IPS-20b (cell line): ENCODE data around the gene UNC5A.

Experiments used
- H3K27ac ChIP-seq: one replicate; pipeline ENCODE4 v1.5.1; 2013; ENCODE audit warnings: low read length
- H3K27me3 ChIP-seq: 2 replicates; pipeline ENCODE4 v1.6.1; 2013; ENCODE audit warnings: mild to moderate bottlenecking, low read length, inconsistent platforms; ENCODE audit not compliant: insufficient read depth
- H3K36me3 ChIP-seq: 2 replicates; pipeline ENCODE4 v1.6.1; 2013; ENCODE audit warnings: low read depth, mild to moderate bottlenecking, inconsistent platforms, low read length, moderate library complexity; ENCODE audit not compliant: insufficient read depth
- H3K4me1 ChIP-seq: 2 replicates; pipeline ENCODE4 v1.6.1; 2013; ENCODE audit warnings: mild to moderate bottlenecking, control low read depth, inconsistent platforms, low read length, moderate library complexity; ENCODE audit not compliant: insufficient read depth
- H3K4me3 ChIP-seq: 2 replicates; pipeline ENCODE4 v1.5.1; 2013; ENCODE audit warnings: mild to moderate bottlenecking, low read length, inconsistent platforms
- H3K9ac ChIP-seq: 2 replicates; pipeline ENCODE4 v1.6.1; 2013; ENCODE audit warnings: low read depth, mild to moderate bottlenecking, inconsistent platforms, low read length, moderate library complexity
- H3K9me3 ChIP-seq: 2 replicates; pipeline ENCODE4 v1.6.1; 2013; ENCODE audit warnings: mild to moderate bottlenecking, low read depth, low read length, inconsistent platforms; ENCODE audit not compliant: insufficient read depth

UNC5A gene

DNA sequence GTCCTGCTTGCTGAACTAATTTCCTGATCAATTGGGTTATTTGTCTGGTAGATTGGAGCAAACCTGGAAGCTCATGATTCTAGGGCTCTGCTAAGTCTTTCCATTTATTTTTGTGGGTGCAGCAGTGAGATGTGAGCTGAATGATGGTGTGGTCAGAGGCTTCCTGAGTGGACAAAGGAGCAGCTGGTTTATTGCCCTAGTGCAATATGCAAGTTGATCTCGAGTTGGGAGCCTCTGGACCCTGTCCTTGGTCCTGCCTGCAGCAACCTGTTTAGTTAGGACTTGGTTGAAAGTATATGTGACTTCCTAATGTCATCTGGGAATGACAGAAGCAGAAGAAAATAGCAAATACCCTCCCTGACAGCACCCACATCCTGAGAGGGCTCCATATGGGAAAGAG, 4.2 kb upstream of the UNC5A start:
- no peak overlapping the region for H3K9ac ChIP-seq
- no peak overlapping the region for H3K4me3 ChIP-seq
- H3K4me1 ChIP-seq = peaks cover 6% of the 10 kb centered on the region; the same call in 1 of the 2 replicates
- no peaks in the 10 kb centered on the region for H3K9me3 ChIP-seq
- H3K36me3 ChIP-seq = no peaks in the 10 kb centered on the region
- peaks cover 66% of the 10 kb centered on the region for H3K27me3 ChIP-seq
- H3K27ac ChIP-seq = no peak overlapping the region

DNA sequence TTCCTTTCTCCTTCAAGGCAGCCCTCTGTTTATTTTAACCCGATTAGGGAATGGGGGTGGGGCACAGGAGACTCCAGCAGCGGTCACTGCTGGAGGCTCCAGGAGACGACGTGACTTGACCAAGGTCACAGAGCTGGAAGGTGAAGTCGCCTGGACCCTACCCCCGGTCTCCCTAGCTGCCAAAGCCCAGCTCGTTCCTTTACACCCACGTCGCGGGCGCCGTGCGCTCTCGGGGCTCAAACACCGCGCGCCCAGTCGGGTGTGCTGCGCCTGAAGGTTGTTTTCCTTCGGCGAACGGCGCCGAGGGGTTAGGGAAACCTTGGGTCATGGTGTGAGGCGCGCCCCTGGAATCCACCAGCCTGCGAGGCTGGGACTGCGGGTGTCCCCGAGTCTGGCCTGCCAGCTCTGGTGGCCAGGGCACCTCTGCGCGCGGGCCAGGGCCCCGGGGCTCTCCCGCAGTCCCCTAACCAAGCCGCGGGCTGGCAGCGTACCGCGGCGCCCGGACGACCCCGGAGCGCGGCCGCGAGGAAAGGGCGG, 747 bp upstream of the UNC5A start:
- peak overlapping the region; percentile 70 for H3K4me3 ChIP-seq

DNA sequence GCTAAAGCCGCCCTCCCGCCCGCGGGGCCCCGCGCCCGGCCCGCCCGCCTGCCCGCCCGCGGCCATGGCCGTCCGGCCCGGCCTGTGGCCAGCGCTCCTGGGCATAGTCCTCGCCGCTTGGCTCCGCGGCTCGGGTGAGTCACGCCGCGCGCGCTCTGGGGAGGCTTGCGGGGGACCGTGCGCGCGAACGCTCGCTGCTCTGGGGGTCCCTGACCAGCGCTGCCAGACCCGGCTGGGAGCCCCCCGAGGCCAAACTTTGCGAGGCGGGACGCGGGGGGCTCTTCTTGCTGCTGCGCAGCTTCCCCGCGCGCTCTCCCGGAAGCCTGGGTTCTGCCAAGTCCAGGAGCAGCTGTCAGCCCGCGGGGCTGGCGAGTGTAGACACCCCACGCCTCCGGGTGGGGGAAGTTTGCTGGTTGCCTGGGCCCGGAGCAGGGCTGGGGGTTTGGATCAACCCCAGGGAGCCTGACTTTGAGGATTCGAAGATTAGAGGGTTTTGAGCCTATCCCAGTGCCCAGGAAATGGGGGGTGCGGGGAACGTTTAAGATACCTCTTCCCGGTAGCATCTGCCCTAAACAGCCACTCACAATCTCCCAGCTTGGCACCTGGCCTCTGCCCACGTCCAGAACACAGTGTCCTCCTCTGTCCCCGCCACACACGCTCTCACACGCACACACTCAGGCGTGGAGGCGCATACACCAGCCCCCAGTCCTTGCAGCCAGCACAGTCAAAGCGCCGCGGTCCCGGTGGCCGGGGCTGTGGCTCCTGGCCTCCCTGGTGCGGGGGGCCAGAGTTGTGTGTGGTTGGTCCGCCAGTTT, 535 bp downstream of the UNC5A start:
- no peaks in the 10 kb centered on the region for H3K36me3 ChIP-seq
- H3K9ac ChIP-seq = no peak overlapping the region
- no peak overlapping the region for H3K27ac ChIP-seq
- H3K4me1 ChIP-seq = peaks cover 9% of the 10 kb centered on the region
- H3K9me3 ChIP-seq = no peaks in the 10 kb centered on the region
- peaks cover 97% of the 10 kb centered on the region for H3K27me3 ChIP-seq
- peak overlapping the region; percentile 64; the same call in 1 of the 2 replicates for H3K4me3 ChIP-seq

More for the DNA sequence above, 747 bp upstream of the UNC5A start:
- Histone ChIP-seq H3K27me3 (peaks cover 94% of the 10 kb centered on the region), H3K4me1 (peaks cover 9% of the 10 kb centered on the region), H3K27ac (no peak overlapping the region), H3K9ac (no peak overlapping the region; the same call in 1 of the 2 replicates), H3K9me3 (no peaks in the 10 kb centered on the region), H3K36me3 (no peaks in the 10 kb centered on the region)

DNA sequence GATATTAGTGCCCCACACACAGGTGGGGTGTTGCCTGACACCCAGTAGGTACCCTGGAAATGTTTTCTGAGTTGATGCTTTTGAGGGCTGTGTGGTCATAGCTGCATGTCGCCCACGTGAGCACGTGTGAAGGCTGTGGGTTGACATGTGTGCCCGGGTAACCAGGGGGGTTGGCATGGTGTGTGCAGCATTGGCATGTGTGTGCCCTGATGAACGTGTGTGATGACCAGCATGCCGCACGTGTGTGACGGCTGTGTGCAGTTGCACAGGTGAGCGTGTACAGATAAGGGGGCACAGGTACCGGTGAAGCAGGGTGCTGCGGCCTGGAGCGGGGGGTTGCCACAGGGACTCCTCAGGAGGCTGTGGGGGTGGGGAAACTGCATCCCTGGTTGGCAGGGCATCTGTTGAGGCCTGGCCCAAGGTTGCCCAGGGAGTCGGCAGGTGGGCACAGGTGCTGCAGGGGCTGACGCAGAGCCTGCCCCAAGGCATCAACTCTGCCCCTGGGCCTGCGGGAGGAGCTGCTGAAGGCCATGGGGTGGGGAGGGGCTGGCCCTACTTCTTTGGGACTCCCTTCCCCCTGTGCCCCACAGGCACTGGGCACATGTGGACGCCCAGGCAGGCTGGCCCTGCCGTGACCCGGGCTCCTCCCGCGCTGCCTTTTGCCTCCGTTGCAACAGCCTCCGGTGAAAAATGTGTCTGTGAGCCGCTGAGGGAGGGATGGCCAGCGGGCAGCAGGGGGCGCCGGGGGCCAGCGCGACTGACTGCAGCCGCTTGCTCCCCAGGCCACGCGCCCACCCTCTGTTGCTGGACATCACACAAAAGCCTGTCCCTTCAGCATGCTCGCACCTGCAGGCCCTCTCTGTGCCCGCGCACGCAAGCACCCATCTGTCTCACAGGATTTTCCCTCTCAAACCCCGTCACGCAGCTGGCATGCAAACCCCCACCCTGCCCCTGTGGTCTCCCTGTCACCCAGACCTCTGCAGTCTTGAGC, 2.2 kb downstream of the UNC5A start:
- no peaks in the 10 kb centered on the region for H3K36me3 ChIP-seq
- no peak overlapping the region for H3K4me3 ChIP-seq
- H3K4me1 ChIP-seq = peaks cover 16% of the 10 kb centered on the region
- H3K9me3 ChIP-seq = no peaks in the 10 kb centered on the region
- H3K9ac ChIP-seq = no peak overlapping the region
- H3K27ac ChIP-seq = no peak overlapping the region
- peaks cover 94% of the 10 kb centered on the region for H3K27me3 ChIP-seq

DNA sequence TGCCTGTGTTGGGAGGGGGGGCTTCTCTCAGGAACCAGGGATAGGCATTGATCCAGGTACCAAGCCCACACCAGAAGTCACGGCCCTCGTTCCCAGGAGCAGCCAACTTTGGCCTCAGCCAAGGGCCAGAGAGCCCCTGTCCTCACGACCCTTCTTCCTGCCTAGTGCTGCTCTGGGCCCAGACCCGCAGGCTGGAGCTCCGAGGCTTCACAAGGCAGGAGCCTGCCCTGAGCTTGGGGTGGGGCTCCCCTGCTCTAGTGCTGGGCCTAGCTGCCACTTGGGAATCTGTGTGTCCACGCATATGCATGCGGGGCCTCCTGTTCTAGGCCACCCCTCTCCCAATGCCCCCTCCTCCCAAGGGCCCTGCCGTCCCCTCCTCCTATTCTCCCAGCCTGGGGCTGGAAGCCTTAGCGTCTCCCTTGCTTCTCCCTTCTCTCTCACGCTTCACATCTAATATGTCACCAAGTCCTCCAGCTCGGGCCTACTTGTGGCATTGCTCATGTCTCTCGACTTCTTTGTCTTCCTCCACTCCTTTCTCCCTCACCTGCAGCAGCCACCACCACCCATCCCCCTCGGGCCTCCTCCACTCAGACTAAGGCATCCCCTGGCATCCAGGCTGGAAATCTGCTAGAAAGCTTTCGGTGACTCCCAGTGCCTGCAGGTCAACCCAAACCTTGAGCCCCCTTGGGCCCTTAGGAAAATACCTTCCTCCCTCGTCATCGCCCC, 3.4 kb downstream of the UNC5A start:
- Histone ChIP-seq H3K4me3 (no peak overlapping the region), H3K36me3 (no peaks in the 10 kb centered on the region), H3K27ac (no peak overlapping the region), H3K27me3 (peaks cover 91% of the 10 kb centered on the region), H3K9me3 (no peaks in the 10 kb centered on the region), H3K9ac (no peak overlapping the region), H3K4me1 (peaks cover 22% of the 10 kb centered on the region)

DNA sequence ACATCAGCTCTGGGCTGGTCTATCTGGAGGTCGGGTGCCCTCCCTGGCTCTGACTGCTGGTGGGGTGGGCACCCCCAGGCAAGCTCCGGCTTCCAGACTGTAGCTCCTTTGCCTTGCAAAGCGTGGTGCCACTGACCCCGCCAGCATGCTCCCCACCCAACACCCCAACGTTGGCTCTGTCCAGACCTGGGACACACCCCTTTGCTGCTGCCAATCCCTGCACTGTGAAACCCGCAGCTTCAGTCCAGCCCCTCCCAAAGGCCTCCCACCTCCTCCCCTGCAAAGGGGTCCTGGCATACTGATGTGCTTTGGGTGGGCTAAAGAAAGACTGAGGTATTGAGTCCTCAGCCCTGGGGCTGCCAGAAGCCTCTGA, 3.9 kb downstream of the UNC5A start:
- Histone ChIP-seq H3K4me3 (no peak overlapping the region), H3K36me3 (no peaks in the 10 kb centered on the region), H3K27me3 (peaks cover 91% of the 10 kb centered on the region), H3K9me3 (no peaks in the 10 kb centered on the region), H3K4me1 (peaks cover 18% of the 10 kb centered on the region), H3K9ac (no peak overlapping the region), H3K27ac (no peak overlapping the region)

DNA sequence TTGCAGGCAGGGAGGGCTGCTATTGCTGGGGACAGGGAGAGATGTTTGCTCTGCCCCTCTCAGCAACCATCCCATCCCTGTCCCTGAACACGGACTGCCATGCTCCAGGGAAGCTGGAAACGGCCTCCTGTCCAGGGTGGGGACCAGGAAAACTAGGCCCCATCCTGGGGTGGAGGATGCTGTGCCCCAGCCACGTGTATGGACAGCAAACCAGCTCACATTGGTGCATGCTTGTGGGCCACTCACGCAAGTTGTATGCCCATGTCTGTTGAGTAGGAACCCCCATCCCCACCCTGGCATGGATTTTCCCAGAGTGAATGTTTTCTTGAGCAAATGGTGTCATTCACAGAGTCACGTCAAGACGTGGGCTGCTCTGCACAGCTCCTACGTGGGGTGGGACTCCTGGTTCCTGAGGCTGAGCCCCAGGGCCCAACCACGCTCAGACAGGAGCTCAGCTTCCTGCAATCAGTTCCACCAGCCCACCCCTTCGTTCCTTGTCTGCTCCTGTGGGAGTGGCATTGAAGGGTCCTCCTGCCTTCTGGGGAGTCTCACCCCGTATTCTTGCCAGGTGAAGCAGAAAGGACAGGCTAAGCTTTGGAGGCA, 4.6 kb downstream of the UNC5A start:
- H3K4me1 ChIP-seq = peaks cover 16% of the 10 kb centered on the region
- no peak overlapping the region for H3K27ac ChIP-seq
- H3K9ac ChIP-seq = no peak overlapping the region
- H3K27me3 ChIP-seq = peaks cover 89% of the 10 kb centered on the region
- H3K4me3 ChIP-seq = no peak overlapping the region
- H3K9me3 ChIP-seq = no peaks in the 10 kb centered on the region
- H3K36me3 ChIP-seq = no peaks in the 10 kb centered on the region

DNA sequence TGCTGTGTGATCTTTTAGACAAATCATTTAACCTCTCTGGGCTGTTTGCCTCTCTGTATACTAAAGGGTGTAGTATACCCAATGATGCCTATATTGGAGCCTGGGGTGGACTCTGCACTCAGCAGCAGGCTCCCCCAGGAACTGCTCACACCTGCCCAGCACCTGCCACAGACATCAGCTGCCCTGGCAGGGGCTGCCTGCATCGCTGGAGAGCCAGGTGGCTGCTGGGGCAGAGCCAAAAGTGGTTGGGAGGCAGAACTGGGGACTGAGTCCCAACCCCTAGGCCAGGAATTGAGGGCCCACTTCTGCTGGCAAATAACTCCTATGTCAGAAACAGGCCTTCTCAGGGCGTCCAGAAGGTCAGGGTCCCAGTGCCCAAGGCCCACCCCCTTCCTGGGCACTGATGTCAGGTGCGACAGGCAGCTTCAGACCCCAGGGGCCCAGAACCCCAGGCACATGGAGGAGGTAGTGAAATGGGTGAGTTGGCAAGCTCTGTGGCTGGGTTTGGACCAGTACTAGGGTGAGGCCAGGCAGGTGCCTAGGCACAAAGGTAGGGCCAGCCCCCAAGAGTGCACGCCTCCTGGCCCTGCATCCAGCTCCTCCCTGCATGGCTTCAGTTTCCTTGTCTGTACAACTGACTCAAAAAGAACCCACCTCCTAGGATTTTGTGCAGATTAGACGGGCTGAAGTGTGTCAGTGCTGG, 5.8 kb downstream of the UNC5A start:
- Histone ChIP-seq H3K36me3 (no peaks in the 10 kb centered on the region), H3K4me3 (no peak overlapping the region), H3K27me3 (peaks cover 90% of the 10 kb centered on the region), H3K4me1 (peaks cover 16% of the 10 kb centered on the region), H3K9ac (no peak overlapping the region), H3K27ac (no peak overlapping the region), H3K9me3 (no peaks in the 10 kb centered on the region)

DNA sequence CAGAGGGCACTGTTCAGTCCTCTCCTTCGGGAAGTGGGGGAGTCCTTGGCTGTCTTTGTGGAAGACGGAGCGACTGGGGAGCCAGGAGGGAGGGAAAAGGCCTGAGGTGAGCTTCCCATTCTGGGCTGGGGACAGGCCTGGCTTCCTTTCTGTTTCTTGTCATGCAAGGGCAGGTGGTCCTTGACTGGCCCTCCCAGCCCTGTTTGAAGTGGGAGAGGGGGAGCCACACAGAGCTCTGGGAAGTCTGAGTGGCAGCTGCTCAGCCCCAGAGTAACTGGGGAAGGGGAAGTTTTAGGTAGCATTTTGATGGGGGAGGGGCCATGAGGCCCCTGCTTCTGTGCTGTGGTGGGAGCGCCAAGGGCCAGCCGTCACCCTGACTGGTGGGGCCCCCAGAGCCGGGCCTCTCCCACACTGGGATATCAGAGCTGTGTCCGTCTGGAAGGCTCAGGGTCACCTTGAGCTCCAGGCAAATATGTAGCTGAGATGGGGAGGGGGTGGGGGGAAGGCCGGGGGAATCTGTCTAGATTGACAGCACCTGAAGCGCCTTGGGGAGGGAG, 6.5 kb downstream of the UNC5A start:
- H3K27me3 ChIP-seq = peaks cover 90% of the 10 kb centered on the region
- peak overlapping the region; percentile 15; the same call in 1 of the 2 replicates for H3K9ac ChIP-seq
- H3K4me1 ChIP-seq = peaks cover 16% of the 10 kb centered on the region
- H3K4me3 ChIP-seq = peak overlapping the region; percentile 57; the same call in 1 of the 2 replicates
- no peaks in the 10 kb centered on the region for H3K9me3 ChIP-seq
- H3K27ac ChIP-seq = no peak overlapping the region
- H3K36me3 ChIP-seq = no peaks in the 10 kb centered on the region

DNA sequence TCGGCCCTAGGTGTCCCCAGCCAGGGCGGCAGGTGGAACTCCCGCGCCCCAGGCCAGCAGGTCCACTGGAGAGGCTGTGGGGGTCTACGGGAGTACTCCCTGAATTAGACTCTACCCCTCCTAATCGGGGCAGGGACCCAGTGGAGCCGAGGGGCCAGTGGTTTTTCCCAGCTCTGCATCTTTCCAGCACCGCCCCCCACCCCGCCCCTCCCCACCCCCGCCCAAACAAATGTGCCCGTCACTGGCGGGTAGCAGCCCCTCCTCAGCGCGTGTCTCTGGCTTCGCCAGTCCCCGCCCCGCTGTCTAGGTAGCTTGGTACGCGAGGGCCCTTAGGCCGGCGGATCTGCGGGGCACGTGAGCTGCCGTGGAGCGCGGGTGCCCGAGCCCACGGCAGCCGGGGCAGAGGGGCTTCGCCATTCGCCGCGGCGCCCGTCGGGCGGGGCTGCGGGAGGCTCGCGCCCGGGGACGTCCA, 7.0 kb downstream of the UNC5A start:
- peak overlapping the region; percentile 65; the same call in 1 of the 2 replicates for H3K4me3 ChIP-seq
- H3K27ac ChIP-seq = no peak overlapping the region
- H3K4me1 ChIP-seq = peaks cover 16% of the 10 kb centered on the region
- peaks cover 89% of the 10 kb centered on the region for H3K27me3 ChIP-seq
- no peaks in the 10 kb centered on the region for H3K36me3 ChIP-seq
- peak overlapping the region; percentile 15; the same call in 1 of the 2 replicates for H3K9ac ChIP-seq
- H3K9me3 ChIP-seq = no peaks in the 10 kb centered on the region
